ENCODE data around the gene THEM5.
"Not testable (repeated sequence)": the region's sequence is repeated elsewhere in the genome, so short reads cannot be mapped to it uniquely, and the experiment has no call there.

THEM5 gene

GRCh38 chr1:151853411-151853943, at the start of gene THEM5:
THEM5 (minus strand) TSS chr1:151853712; CDS start chr1:151853565, 147 bp downstream.
- no peak for DNase-seq

GRCh38 chr1:151902858-151903257, 49.3 kb upstream of the THEM5 start:
- no peak for DNase-seq

- DNase-seq = not testable (repeated sequence)
These were observed 47.3 kb upstream of the THEM5 start for GRCh38 chr1:151900804-151901203.

GRCh38 chr1:151898519-151898991, 45.0 kb upstream of the THEM5 start:
- DNase-seq = peak; percentile 77

GRCh38 chr1:151897991-151898431, 44.5 kb upstream of the THEM5 start:
- DNase-seq = no peak

GRCh38 chr1:151893176-151893924, 39.8 kb upstream of the THEM5 start:
- no peak for DNase-seq

GRCh38 chr1:151892190-151892589, 38.7 kb upstream of the THEM5 start:
- no peak for DNase-seq

- no peak for DNase-seq
These were observed 38.0 kb upstream of the THEM5 start for GRCh38 chr1:151891512-151891911.

- DNase-seq = no peak
These were observed 35.6 kb upstream of the THEM5 start for GRCh38 chr1:151888972-151889570.

GRCh38 chr1:151887028-151887427, 33.5 kb upstream of the THEM5 start:
- no peak for DNase-seq

- DNase-seq = no peak
These were observed 32.0 kb upstream of the THEM5 start for GRCh38 chr1:151885479-151885878.

- not testable (repeated sequence) for DNase-seq
These were observed 31.4 kb upstream of the THEM5 start for GRCh38 chr1:151884879-151885278.

- not testable (repeated sequence) for DNase-seq
These were observed 30.9 kb upstream of the THEM5 start for GRCh38 chr1:151884445-151884844.

- not testable (repeated sequence) for DNase-seq
These were observed 30.4 kb upstream of the THEM5 start for GRCh38 chr1:151883898-151884297.

- not testable (repeated sequence) for DNase-seq
These were observed 29.4 kb upstream of the THEM5 start for GRCh38 chr1:151882918-151883317.

GRCh38 chr1:151882466-151882865, 29.0 kb upstream of the THEM5 start:
- DNase-seq = no peak

GRCh38 chr1:151881479-151881878, 28.0 kb upstream of the THEM5 start:
- no peak for DNase-seq

- no peak for DNase-seq
These were observed 22.0 kb upstream of the THEM5 start for GRCh38 chr1:151875419-151876097.

GRCh38 chr1:151872776-151873175, 19.3 kb upstream of the THEM5 start:
- DNase-seq = not testable (repeated sequence)

GRCh38 chr1:151871284-151872030, 17.9 kb upstream of the THEM5 start:
- DNase-seq = no peak

- no peak for DNase-seq
These were observed 15.0 kb upstream of the THEM5 start for GRCh38 chr1:151868486-151868885.

- DNase-seq = peak; percentile 33
These were observed 14.4 kb upstream of the THEM5 start for GRCh38 chr1:151867765-151868411.

Measured in activated CD4-positive, alpha-beta T cell treated with anti-CD3 and anti-CD28 coated beads, Interleukin-10, Interleukin-2, amounts not matched to agents 100 ng/mL and 50 ng/mL, durations not matched to agents 16 hours and 8 hours (primary cell).